ENCODE data around the gene TCF4. TPM values are rescaled to one million over a fixed set of nuclear protein-coding genes. Genes with fewer than 3 reads are reported as not detected.
A peak's percentile ranks its signal among the peaks of the same experiment; 100 is the strongest.

The TCF4 gene
- total RNA-seq, 6 experiments from 2014 or later, result 50.4 to 71.1 (median 59.0) TPM

GRCh38 chr18:55320424-55321264 lies 267.3 kb downstream of the TCF4 start:
- no peak for DNase-seq
- peak overlapping the region; percentile 92 for H3K4me3 Mint-ChIP-seq
- peaks cover 4% of the 10 kb centered on the region for H3K27me3 Mint-ChIP-seq (ENCODE audit: insufficient read depth)
- H3K9me3 Mint-ChIP-seq, result no peaks in the 10 kb centered on the region
- no peaks in the 10 kb centered on the region for H3K36me3 Mint-ChIP-seq (ENCODE audit: low read depth)
- no peak for TF ChIP-seq CTCF (IDR thresholded peaks at IDR 0.05)
- peaks cover 65% of the 10 kb centered on the region for H3K4me1 Mint-ChIP-seq (ENCODE audit: low read depth)
- H3K27ac Mint-ChIP-seq, result peak overlapping the region; percentile 87

- H3K4me1 Mint-ChIP-seq (ENCODE audit: low read depth), result peaks cover 72% of the 10 kb centered on the region
- DNase-seq, result peak; percentile 61
- H3K9me3 Mint-ChIP-seq, result no peaks in the 10 kb centered on the region
- no peaks in the 10 kb centered on the region for H3K36me3 Mint-ChIP-seq (ENCODE audit: low read depth)
- peak overlapping the region; percentile 87 for H3K27ac Mint-ChIP-seq
- peaks cover 4% of the 10 kb centered on the region for H3K27me3 Mint-ChIP-seq (ENCODE audit: insufficient read depth)
- TF ChIP-seq CTCF (IDR thresholded peaks at IDR 0.05), result no peak
- H3K4me3 Mint-ChIP-seq, result peak overlapping the region; percentile 92
Measured at GRCh38 chr18:55319459-55320193, 268.4 kb downstream of the TCF4 start.

GRCh38 chr18:55318951-55319441 lies 269.0 kb downstream of the TCF4 start:
- H3K9me3 Mint-ChIP-seq, result no peaks in the 10 kb centered on the region
- peak; percentile 42 for DNase-seq
- H3K36me3 Mint-ChIP-seq (ENCODE audit: low read depth), result no peaks in the 10 kb centered on the region
- peaks cover 4% of the 10 kb centered on the region for H3K27me3 Mint-ChIP-seq (ENCODE audit: insufficient read depth)
- H3K4me3 Mint-ChIP-seq, result peak overlapping the region; percentile 92
- TF ChIP-seq CTCF (IDR thresholded peaks at IDR 0.05), result no peak
- peaks cover 73% of the 10 kb centered on the region for H3K4me1 Mint-ChIP-seq (ENCODE audit: low read depth)
- peak overlapping the region; percentile 75 for H3K27ac Mint-ChIP-seq

- no peaks in the 10 kb centered on the region for H3K36me3 Mint-ChIP-seq (ENCODE audit: low read depth)
- H3K9me3 Mint-ChIP-seq, result no peaks in the 10 kb centered on the region
- peaks cover 73% of the 10 kb centered on the region for H3K4me1 Mint-ChIP-seq (ENCODE audit: low read depth)
- TF ChIP-seq CTCF (IDR thresholded peaks at IDR 0.05), result no peak
- DNase-seq, result no peak
- peak overlapping the region; percentile 75 for H3K27ac Mint-ChIP-seq
- peaks cover 4% of the 10 kb centered on the region for H3K27me3 Mint-ChIP-seq (ENCODE audit: insufficient read depth)
- H3K4me3 Mint-ChIP-seq, result peak overlapping the region; percentile 92
Measured at GRCh38 chr18:55317864-55318263, 270.1 kb downstream of the TCF4 start.

GRCh38 chr18:55317324-55317723 lies 270.7 kb downstream of the TCF4 start:
- DNase-seq, result no peak
- peak overlapping the region; percentile 75 for H3K27ac Mint-ChIP-seq
- no peaks in the 10 kb centered on the region for H3K9me3 Mint-ChIP-seq
- H3K36me3 Mint-ChIP-seq (ENCODE audit: low read depth), result no peaks in the 10 kb centered on the region
- no peak for TF ChIP-seq CTCF (IDR thresholded peaks at IDR 0.05)
- peak overlapping the region; percentile 92 for H3K4me3 Mint-ChIP-seq
- peaks cover 4% of the 10 kb centered on the region for H3K27me3 Mint-ChIP-seq (ENCODE audit: insufficient read depth)
- H3K4me1 Mint-ChIP-seq (ENCODE audit: low read depth), result peaks cover 79% of the 10 kb centered on the region

Data from HFFc6 (cell line).